Colon (tissue), 2 donors: ENCODE results near the gene EPS8.

Source experiments
- FAIRE-seq: peaks from 2 replicates; lab custom pipeline; 2012; peaks lifted over from hg19 to GRCh38; lab: Jason Lieb, UNC
- donor health status: control.
- donor health status: control.

Gene EPS8

GRCh38 chr12:15689751-15690191 is 99.4 kb downstream of the EPS8 start:
- FAIRE-seq: peak; percentile 82

GRCh38 chr12:15688838-15689625 is 100.2 kb downstream of the EPS8 start:
- peak; percentile 41 for FAIRE-seq

- no peak for FAIRE-seq
Measured at GRCh38 chr12:15688202-15688736, 100.9 kb downstream of the EPS8 start.

GRCh38 chr12:15687583-15687982 is 101.6 kb downstream of the EPS8 start:
- FAIRE-seq: peak; percentile 90

GRCh38 chr12:15684896-15685658 is 104.1 kb downstream of the EPS8 start:
- no peak for FAIRE-seq

- peak; percentile 55 for FAIRE-seq
Measured at GRCh38 chr12:15682826-15683225, 106.4 kb downstream of the EPS8 start.

GRCh38 chr12:15679151-15679550 is 110.0 kb downstream of the EPS8 start:
- FAIRE-seq: no peak

GRCh38 chr12:15677726-15678201 is 111.4 kb downstream of the EPS8 start:
- FAIRE-seq: no peak

- no peak for FAIRE-seq
Measured at GRCh38 chr12:15677228-15677627, 112.0 kb downstream of the EPS8 start.

GRCh38 chr12:15672671-15673270 is 116.4 kb downstream of the EPS8 start:
- no peak for FAIRE-seq

GRCh38 chr12:15670756-15671155 is 118.4 kb downstream of the EPS8 start:
- FAIRE-seq: no peak

- no peak for FAIRE-seq
Measured at GRCh38 chr12:15669256-15669948, 119.8 kb downstream of the EPS8 start.

- FAIRE-seq: no peak
Measured at GRCh38 chr12:15664491-15664890, 124.7 kb downstream of the EPS8 start.

GRCh38 chr12:15662983-15663659 is 126.1 kb downstream of the EPS8 start:
- no peak for FAIRE-seq

- no peak for FAIRE-seq
Measured at GRCh38 chr12:15662303-15662980, 126.7 kb downstream of the EPS8 start.

GRCh38 chr12:15651371-15651770 is 137.8 kb downstream of the EPS8 start:
- no peak for FAIRE-seq

GRCh38 chr12:15650399-15651128 is 138.6 kb downstream of the EPS8 start:
- no peak for FAIRE-seq

GRCh38 chr12:15649347-15649746 is 139.8 kb downstream of the EPS8 start:
- FAIRE-seq: no peak

GRCh38 chr12:15648558-15648957 is 140.6 kb downstream of the EPS8 start:
- FAIRE-seq: no peak

- no peak for FAIRE-seq
Measured at GRCh38 chr12:15646581-15646980, 142.6 kb downstream of the EPS8 start.
